CD4-positive, alpha-beta T cell treated with Interleukin-6 for 4 hours (primary cell): ENCODE measurements around the gene TICAM2.

Source experiments
- DNase-seq: peaks from one replicate; pipeline ENCODE4 v3.0.0-alpha.2; 2020; ENCODE audit warnings: mixed read lengths

TICAM2 gene

GRCh38 chr5:115530426-115530825, 71.9 kb downstream of the TICAM2 start:
- no peak for DNase-seq
